K562 (cell line): Measurements from ENCODE around the gene LILRB3. TPM values are rescaled to one million over a fixed set of nuclear protein-coding genes. Genes with fewer than 3 reads are reported as not detected.

Source experiments
- GTF2F1 ChIP-seq: IDR thresholded peaks from 2 replicates; pipeline ENCODE4 v1.6.1; 2011; ENCODE audit warnings: low read depth, low read length, improper control_type of control experiment
- HIVEP1 ChIP-seq: fragments of 250-450 bp; sonication (Bioruptor Pico); IDR thresholded peaks from 2 replicates; pipeline ENCODE4 v1.4.0; 2020; ENCODE audit warnings: mild to moderate bottlenecking
- LCOR ChIP-seq: sonication (generic); formaldehyde crosslinking; IDR thresholded peaks from 2 replicates; pipeline ENCODE4 v1.8.0; 2022; ENCODE audit warnings: mild to moderate bottlenecking, missing genetic modification reagents
- MIER1 ChIP-seq: fragments of 450-650 bp; IDR thresholded peaks from 2 replicates; pipeline ENCODE4 v1.6.1; 2016; ENCODE audit warnings: antibody characterized with exemption, mild to moderate bottlenecking, low read depth
- MTA2 ChIP-seq: fragments of 450-650 bp; IDR thresholded peaks from 2 replicates; pipeline ENCODE4 v1.6.1; 2016; ENCODE audit warnings: low read depth
- MTF1 ChIP-seq: fragments of 250-450 bp; sonication (Bioruptor Pico); IDR thresholded peaks from 2 replicates; pipeline ENCODE4 v1.9.0; 2021; ENCODE audit warnings: moderate library complexity, mild to moderate bottlenecking, inconsistent platforms, borderline replicate concordance
- SMAD2 ChIP-seq: fragments of 150-350 bp; IDR thresholded peaks from 2 replicates; pipeline ENCODE4 v1.6.1; 2014; ENCODE audit warnings: low read depth, mild to moderate bottlenecking, low read length
- SRSF7 ChIP-seq: fragments of 200-400 bp; formaldehyde crosslinking; optimal IDR thresholded peaks from 2 replicates; pipeline ENCODE3; 2017; ENCODE audit warnings: mild to moderate bottlenecking, low read depth, low read length
- TEAD4 ChIP-seq, 2 experiments: sonication (generic) in 1 of 2; formaldehyde crosslinking in 1 of 2; IDR thresholded peaks; 2 replicates each; pipeline versions ENCODE4 v1.6.1 to v1.8.0; 2012 to 2022; ENCODE audit warnings: borderline replicate concordance in 1 of 2, inconsistent platforms in 1 of 2, low read length in 1 of 2, mild to moderate bottlenecking in 1 of 2, missing genetic modification reagents in 1 of 2
- TOE1 ChIP-seq, 2 experiments: fragments of 450-650 bp in 1 of 2; sonication (generic) in 1 of 2; formaldehyde crosslinking in 1 of 2; IDR thresholded peaks; 2 replicates each; pipeline versions ENCODE4 v1.7.1 to v1.8.0; 2016 to 2022; ENCODE audit warnings: borderline replicate concordance in 2 of 2, mild to moderate bottlenecking in 2 of 2, antibody characterized with exemption in 1 of 2, inconsistent platforms in 1 of 2, low read depth in 1 of 2, missing genetic modification reagents in 1 of 2, moderate library complexity in 1 of 2
- TRIM24 ChIP-seq, 2 experiments: fragments of 450-650 bp; IDR thresholded peaks; 2 replicates each; pipeline ENCODE4 v1.6.1; 2016
- U2AF1 ChIP-seq: fragments of 200-400 bp; formaldehyde crosslinking; optimal IDR thresholded peaks from 2 replicates; pipeline ENCODE3; 2017; ENCODE audit warnings: mild to moderate bottlenecking, low read depth, low read length, moderate library complexity
- ZBTB1 ChIP-seq: sonication (generic); formaldehyde crosslinking; IDR thresholded peaks from 2 replicates; pipeline ENCODE4 v1.8.1; 2023; ENCODE audit warnings: missing genetic modification reagents, low read depth, mild to moderate bottlenecking, borderline replicate concordance
- ZBTB5 ChIP-seq: fragments of 450-650 bp; IDR thresholded peaks from 2 replicates; pipeline ENCODE4 v1.6.1; 2017; ENCODE audit warnings: antibody characterized with exemption
- ZKSCAN3 ChIP-seq: fragments of 250-450 bp; sonication (Bioruptor Pico); IDR thresholded peaks from 2 replicates; pipeline ENCODE4 v1.4.0; 2020
- ZNF347 ChIP-seq: fragments of 450-650 bp; formaldehyde crosslinking; IDR thresholded peaks from 2 replicates; pipeline ENCODE4 v1.4.0; 2020; ENCODE audit warnings: low read depth, mild to moderate bottlenecking, moderate library complexity
- ZNF551 ChIP-seq: fragments of 250-450 bp; sonication (Bioruptor Pico); IDR thresholded peaks from 2 replicates; pipeline ENCODE4 v1.5.0; 2021; ENCODE audit warnings: mild to moderate bottlenecking, moderate library complexity
- ZNF644 ChIP-seq: fragments of 200-800 bp; sonication (Bioruptor generic); IDR thresholded peaks from 2 replicates; pipeline ENCODE4 v1.6.1; 2016; ENCODE audit warnings: low read depth, missing genetic modification characterization, missing compliant biosample characterization
- ZNF830 ChIP-seq: fragments of 250-450 bp; sonication (Bioruptor Pico); IDR thresholded peaks from 2 replicates; pipeline ENCODE4 v1.5.0; 2021; ENCODE audit warnings: mild to moderate bottlenecking
- polyA plus RNA-seq, 8 experiments: library from polyadenylated mRNA; depleted of rRNA in 4 of 8; stranded (reverse) in 5 of 8; unstranded in 3 of 8; fragments of >200 nt; fragmentation: Nextera tagmentation in 2 of 8; fragmentation: Illumina TruSeq in 1 of 8; extraction: Ambion mirVana in 2 of 8; extraction: Trizol in 1 of 8; gene quantifications; 2 replicates each; pipeline versions ENCODE4 v1.2.1 to v1.2.3, GENCODE V29; 2011 to 2014; ENCODE audit warnings: inconsistent platforms in 1 of 8, missing spikeins in 1 of 8
- total RNA-seq, 7 experiments: library from RNA; depleted of rRNA in 6 of 7; stranded (reverse); fragments of >200 nt in 6 of 7; fragmentation: Illumina TruSeq in 2 of 7; extraction: Trizol in 2 of 7; gene quantifications; 2 replicates each; pipeline versions ENCODE4 v1.2.1 to v1.2.3, GENCODE V29; 2011 to 2021; ENCODE audit warnings: low replicate concordance in 1 of 7
- TF ChIP-seq, protein P1 (sequence below): fragments of 250-450 bp; sonication (Bioruptor Pico); IDR thresholded peaks from 2 replicates; pipeline ENCODE4 v1.8.0; 2021; ENCODE audit warnings: moderate library complexity, mild to moderate bottlenecking, inconsistent platforms
- TF ChIP-seq, protein P2 (sequence below): sonication (generic); formaldehyde crosslinking; IDR thresholded peaks from 2 replicates; pipeline ENCODE4 v1.8.0; 2023; ENCODE audit warnings: mild to moderate bottlenecking, missing genetic modification reagents

LILRB3 gene
- total and polyA plus RNA-seq, 9 of the 15 experiments (the other 6 are each of a cell fraction or from before 2014, with no cell fraction given): 0.01 to 0.09 TPM; not detected in 7

GRCh38 chr19:54189145-54189734 lies 33.6 kb downstream of the LILRB3 start, which contains the start of gene MBOAT7 (continued):
- no peak for TF ChIP-seq ZNF644
- TF ChIP-seq TEAD4 (IDR thresholded peaks at IDR 0.05; ENCODE audit: low read length): 0 out of 2 replicates have a peak, but pooled peaks have one; percentile 16
- TF ChIP-seq TEAD4 (CRISPR knock-in tag; IDR thresholded peaks at IDR 0.05; ENCODE audit: borderline replicate concordance): no peak
- TF ChIP-seq ZNF830 (CRISPR knock-in tag): no peak
- TF ChIP-seq MTF1 (CRISPR knock-in tag): no peak
- TF ChIP-seq U2AF1: peak; percentile 62
- no peak for TF ChIP-seq ZKSCAN3
- TF ChIP-seq TRIM24 (IDR thresholded peaks at IDR 0.05): no peak
- no peak for TF ChIP-seq HIVEP1 (CRISPR knock-in tag)
- TF ChIP-seq, protein P1, sequence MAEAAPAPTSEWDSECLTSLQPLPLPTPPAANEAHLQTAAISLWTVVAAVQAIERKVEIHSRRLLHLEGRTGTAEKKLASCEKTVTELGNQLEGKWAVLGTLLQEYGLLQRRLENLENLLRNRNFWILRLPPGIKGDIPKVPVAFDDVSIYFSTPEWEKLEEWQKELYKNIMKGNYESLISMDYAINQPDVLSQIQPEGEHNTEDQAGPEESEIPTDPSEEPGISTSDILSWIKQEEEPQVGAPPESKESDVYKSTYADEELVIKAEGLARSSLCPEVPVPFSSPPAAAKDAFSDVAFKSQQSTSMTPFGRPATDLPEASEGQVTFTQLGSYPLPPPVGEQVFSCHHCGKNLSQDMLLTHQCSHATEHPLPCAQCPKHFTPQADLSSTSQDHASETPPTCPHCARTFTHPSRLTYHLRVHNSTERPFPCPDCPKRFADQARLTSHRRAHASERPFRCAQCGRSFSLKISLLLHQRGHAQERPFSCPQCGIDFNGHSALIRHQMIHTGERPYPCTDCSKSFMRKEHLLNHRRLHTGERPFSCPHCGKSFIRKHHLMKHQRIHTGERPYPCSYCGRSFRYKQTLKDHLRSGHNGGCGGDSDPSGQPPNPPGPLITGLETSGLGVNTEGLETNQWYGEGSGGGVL (CRISPR knock-in tag): no peak
- no peak for TF ChIP-seq LCOR (CRISPR knock-in tag)
- no peak for TF ChIP-seq MTA2
- TF ChIP-seq MIER1: no peak
- TF ChIP-seq ZNF347 (CRISPR knock-in tag): no peak
- no peak for TF ChIP-seq ZBTB1 (CRISPR knock-in tag)
- TF ChIP-seq SRSF7: no peak
- TF ChIP-seq, protein P2, sequence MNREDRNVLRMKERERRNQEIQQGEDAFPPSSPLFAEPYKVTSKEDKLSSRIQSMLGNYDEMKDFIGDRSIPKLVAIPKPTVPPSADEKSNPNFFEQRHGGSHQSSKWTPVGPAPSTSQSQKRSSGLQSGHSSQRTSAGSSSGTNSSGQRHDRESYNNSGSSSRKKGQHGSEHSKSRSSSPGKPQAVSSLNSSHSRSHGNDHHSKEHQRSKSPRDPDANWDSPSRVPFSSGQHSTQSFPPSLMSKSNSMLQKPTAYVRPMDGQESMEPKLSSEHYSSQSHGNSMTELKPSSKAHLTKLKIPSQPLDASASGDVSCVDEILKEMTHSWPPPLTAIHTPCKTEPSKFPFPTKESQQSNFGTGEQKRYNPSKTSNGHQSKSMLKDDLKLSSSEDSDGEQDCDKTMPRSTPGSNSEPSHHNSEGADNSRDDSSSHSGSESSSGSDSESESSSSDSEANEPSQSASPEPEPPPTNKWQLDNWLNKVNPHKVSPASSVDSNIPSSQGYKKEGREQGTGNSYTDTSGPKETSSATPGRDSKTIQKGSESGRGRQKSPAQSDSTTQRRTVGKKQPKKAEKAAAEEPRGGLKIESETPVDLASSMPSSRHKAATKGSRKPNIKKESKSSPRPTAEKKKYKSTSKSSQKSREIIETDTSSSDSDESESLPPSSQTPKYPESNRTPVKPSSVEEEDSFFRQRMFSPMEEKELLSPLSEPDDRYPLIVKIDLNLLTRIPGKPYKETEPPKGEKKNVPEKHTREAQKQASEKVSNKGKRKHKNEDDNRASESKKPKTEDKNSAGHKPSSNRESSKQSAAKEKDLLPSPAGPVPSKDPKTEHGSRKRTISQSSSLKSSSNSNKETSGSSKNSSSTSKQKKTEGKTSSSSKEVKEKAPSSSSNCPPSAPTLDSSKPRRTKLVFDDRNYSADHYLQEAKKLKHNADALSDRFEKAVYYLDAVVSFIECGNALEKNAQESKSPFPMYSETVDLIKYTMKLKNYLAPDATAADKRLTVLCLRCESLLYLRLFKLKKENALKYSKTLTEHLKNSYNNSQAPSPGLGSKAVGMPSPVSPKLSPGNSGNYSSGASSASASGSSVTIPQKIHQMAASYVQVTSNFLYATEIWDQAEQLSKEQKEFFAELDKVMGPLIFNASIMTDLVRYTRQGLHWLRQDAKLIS (CRISPR knock-in tag): no peak
- no peak for TF ChIP-seq GTF2F1
- no peak; the same call in 1 of the 2 replicates for TF ChIP-seq TOE1 (IDR thresholded peaks at IDR 0.05; ENCODE audit: borderline replicate concordance)
- TF ChIP-seq TOE1 (CRISPR knock-in tag; IDR thresholded peaks at IDR 0.05; ENCODE audit: borderline replicate concordance, low read depth): no peak
- TF ChIP-seq ZNF551: no peak
- peak; percentile 96 for TF ChIP-seq ZBTB5
- no peak for TF ChIP-seq SMAD2
